GM12872 (cell line): ENCODE measurements around the gene AFF3.

ENCODE experiments used
- TF ChIP-seq, protein P1 (sequence below): IDR thresholded peaks from 3 replicates; pipeline ENCODE4 v1.5.1; 2011; ENCODE audit warnings: low read depth, mild to moderate bottlenecking, low read length, moderate library complexity; ENCODE audit not compliant: insufficient read depth

The AFF3 gene

DNA sequence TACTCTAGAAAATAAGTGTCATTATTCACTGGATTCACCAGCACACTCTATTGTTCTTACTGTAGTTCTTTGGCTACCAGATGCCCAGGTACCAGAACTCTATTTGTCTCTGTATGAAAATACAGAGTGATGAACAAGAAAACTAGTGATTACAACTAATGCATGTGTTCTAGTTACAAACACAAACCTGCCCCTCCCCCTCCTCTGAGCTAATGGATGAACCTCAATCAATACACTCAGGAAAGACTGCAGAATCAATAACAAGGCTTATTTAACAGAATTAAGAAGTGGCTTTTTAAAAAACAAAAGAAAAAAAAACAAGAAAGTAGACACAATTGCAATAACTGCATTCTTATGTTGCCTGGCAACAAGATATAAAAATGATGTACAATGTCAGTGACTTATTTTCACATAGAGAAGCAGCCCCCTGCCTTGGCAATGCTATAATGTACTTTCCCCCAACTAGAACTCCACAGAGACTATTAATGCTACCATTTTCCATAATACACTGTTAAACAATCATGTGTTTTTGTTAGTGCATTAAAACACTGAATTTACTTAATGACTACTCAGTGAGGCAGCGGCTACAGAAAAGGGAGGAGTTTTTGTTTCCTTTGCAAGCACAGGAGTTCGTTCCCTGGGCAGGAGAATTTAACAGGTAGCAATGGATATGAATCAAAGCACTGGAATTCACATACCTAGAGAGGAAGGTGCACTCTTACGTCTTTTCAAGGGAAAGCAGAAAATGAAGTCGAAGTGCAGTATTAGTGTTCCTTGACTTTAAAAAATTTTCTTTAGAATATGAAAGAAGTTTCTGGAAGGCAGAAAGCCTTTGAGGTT lies 333.8 kb downstream of the AFF3 start:
- TF ChIP-seq, protein P1, sequence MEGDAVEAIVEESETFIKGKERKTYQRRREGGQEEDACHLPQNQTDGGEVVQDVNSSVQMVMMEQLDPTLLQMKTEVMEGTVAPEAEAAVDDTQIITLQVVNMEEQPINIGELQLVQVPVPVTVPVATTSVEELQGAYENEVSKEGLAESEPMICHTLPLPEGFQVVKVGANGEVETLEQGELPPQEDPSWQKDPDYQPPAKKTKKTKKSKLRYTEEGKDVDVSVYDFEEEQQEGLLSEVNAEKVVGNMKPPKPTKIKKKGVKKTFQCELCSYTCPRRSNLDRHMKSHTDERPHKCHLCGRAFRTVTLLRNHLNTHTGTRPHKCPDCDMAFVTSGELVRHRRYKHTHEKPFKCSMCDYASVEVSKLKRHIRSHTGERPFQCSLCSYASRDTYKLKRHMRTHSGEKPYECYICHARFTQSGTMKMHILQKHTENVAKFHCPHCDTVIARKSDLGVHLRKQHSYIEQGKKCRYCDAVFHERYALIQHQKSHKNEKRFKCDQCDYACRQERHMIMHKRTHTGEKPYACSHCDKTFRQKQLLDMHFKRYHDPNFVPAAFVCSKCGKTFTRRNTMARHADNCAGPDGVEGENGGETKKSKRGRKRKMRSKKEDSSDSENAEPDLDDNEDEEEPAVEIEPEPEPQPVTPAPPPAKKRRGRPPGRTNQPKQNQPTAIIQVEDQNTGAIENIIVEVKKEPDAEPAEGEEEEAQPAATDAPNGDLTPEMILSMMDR: no peak

DNA sequence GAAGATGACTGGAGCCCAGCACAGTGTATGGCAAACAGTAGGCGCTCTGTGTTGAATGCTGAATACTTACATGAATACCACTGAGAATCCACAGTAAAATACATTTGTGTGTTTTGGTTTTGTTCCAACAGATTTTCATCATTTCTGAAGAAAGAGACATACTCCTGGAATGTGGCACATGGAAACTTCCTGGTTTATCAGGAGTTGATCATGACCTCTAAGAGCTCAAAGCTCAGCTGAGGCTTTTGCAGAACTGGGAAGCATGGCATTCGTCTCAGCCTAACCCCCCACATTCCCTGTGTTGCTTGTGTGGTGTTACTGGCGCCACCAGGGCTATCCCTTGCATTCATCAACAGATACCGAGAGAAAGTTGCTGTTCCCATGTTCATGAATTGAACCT lies 335.6 kb downstream of the AFF3 start:
- TF ChIP-seq, protein P1: no peak

DNA sequence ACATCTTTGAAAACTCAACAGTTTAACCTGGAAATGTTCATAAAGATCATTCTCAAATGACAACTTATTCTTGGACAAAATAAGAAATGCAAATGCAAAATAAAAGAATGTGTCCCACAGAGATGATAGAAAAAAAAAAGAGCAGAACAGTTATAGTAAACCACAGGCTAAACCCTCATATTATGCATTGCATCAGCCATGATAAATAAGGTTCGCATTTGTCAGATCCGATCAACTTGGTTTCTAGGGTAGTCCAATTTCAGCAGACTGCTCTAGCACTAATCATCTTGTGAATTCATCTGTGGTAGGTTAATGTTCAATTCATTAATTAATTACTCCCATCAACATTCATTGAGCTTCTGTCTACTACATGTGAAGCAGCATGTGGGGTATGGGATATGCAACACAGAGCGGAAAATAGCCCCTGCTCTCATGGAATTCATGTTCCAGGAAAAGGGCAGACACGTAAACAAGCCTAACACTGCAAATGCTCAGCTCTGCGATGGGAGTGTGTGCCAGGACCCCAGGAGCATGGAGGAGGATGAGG lies 336.4 kb downstream of the AFF3 start:
- TF ChIP-seq, protein P1: no peak

DNA sequence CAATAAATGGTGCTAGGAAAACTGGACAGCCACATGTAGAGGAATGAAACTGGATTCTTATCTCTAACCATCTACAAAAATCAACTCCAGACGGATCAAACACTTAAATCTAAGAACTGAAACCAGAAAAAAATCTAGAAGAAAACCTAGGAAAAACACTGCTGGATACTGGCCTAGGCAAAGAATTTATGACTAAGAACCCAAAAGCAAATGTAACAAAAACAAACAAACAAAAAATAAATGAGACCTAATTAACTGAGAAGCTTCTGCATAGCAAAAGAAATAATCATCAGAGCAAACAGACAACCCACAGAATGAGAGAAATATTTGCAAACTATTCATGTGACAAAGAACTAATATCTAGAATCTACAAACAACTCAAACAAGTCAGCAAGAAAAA lies 338.5 kb downstream of the AFF3 start:
- TF ChIP-seq, protein P1: no peak

DNA sequence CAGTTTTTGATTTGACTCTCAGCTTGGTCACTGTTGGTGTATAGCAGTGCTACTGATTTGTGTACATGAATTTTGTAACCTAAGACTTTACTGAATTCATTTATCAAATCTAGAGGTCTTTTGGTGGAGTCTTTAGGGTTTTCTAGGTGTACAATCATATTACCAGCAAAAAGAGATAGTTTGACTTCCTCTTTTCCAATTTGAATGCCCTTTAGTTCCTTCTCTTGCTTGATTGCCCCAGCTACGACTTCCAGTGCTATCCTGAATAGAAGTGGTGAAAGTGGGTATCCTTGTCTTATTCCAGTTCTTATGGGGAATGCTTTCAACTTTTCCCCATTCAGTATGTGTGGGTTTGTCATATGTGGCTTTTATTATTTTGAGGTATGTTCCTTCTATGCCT lies 339.7 kb downstream of the AFF3 start:
- TF ChIP-seq, protein P1: no peak

DNA sequence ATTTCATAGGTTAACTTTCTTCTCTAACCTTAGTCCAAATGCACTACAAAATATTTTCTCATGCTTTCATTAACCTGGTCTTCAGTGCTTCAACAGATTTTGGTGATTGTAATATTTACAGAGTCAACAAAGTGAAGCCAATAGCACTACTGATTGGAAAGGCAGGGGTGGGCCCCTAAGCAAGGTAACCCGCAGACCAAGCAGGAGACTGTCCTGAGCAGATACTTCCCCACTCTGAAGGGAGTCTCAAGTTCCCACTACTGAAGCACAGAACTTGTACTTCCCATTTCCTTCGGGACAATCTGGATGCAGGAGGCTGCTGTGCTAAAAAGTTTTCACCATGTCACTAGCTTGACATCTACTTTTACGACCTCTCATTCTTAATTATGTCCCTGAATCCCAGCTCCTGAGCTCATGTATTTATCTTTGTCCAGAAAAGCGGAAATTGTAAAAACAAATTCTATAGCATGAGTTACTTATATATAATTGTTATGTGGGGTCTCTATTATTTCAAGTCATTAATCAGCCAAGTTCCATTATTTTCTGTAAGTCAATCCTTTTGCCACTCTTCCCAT lies 341.0 kb downstream of the AFF3 start:
- TF ChIP-seq, protein P1: no peak

DNA sequence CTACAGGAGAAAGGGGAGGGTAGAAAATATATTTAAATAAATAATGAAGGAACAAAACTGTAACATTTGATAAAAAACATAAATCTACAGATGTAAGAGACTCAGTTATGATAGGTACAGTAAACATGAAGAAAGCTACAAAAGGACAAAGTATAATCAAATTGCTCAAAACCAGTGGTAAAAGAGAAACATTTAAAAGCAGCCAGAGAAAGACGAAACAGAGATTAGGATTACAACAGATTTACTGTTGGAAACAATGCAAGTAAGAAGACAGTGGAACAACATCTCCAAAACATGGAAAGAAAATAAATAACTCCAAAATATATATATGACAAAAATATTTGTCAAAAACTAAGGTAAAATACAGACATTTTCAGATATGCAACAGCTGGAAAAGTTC lies 344.9 kb downstream of the AFF3 start:
- TF ChIP-seq, protein P1: no peak
